Calu3 (cell line): Measurements from ENCODE around the gene HMGCLL1. TPM values are rescaled to one million over a fixed set of nuclear protein-coding genes. Genes with fewer than 3 reads are reported as not detected.

ENCODE experiments used
- BruUV-seq: library from RNA; stranded (reverse); fragments of 400-500 nt; replicated peaks from 2 replicates; lab custom pipeline; 2021; lab: Mats Ljungman, UMichigan
- CTCF ChIA-PET: fragments of 300-600 bp; sonication (Branson Sonifier 250); formaldehyde crosslinking; loops from one replicate; lab custom pipeline; 2022; ENCODE audit warnings: antibody characterized with exemption; lab: Charles Lee
- DNase-seq: peaks from one replicate; pipeline ENCODE4 v3.0.0; 2022
- H3K27ac Mint-ChIP-seq: one replicate; pipeline ENCODE4 v1.8.0; 2022; ENCODE audit warnings: mixed read lengths; ENCODE audit not compliant: unreplicated experiment
- H3K27me3 Mint-ChIP-seq: one replicate; pipeline ENCODE4 v1.8.0; 2022; ENCODE audit warnings: mixed read lengths; ENCODE audit not compliant: unreplicated experiment
- H3K36me3 Mint-ChIP-seq: one replicate; pipeline ENCODE4 v1.8.0; 2022; ENCODE audit warnings: mild to moderate bottlenecking, moderate library complexity, mixed read lengths; ENCODE audit not compliant: insufficient read depth, unreplicated experiment
- H3K4me1 Mint-ChIP-seq: one replicate; pipeline ENCODE4 v1.8.0; 2022; ENCODE audit warnings: mild to moderate bottlenecking, low read depth, mixed read lengths; ENCODE audit not compliant: unreplicated experiment
- H3K4me3 Mint-ChIP-seq: one replicate; pipeline ENCODE4 v1.8.0; 2022; ENCODE audit warnings: mild to moderate bottlenecking, low read depth, moderate library complexity, mixed read lengths; ENCODE audit not compliant: unreplicated experiment
- H3K9me3 Mint-ChIP-seq: one replicate; pipeline ENCODE4 v1.8.0; 2022; ENCODE audit warnings: low read depth, mixed read lengths; ENCODE audit not compliant: unreplicated experiment
- CTCF ChIP-seq: fragments of 200-600 bp; IDR thresholded peaks from one replicate; pipeline ENCODE4 v1.8.0; 2022; ENCODE audit warnings: antibody characterized with exemption; ENCODE audit not compliant: unreplicated experiment
- intact Hi-C: fragments of 100-400 bp; cut with micrococcal nuclease; formaldehyde crosslinking; loops from one replicate; pipeline ENCODE4 v1.10.0; 2022; ENCODE audit not compliant: unreplicated experiment
- total RNA-seq: library from RNA; stranded (reverse); gene quantifications from 2 replicates; pipeline ENCODE4 v1.2.3, GENCODE V29; 2022

Gene HMGCLL1
- total RNA-seq, 1 experiment from 2014 or later: not detected

GRCh38 chr6:55567558-55567957, 11.4 kb downstream of the HMGCLL1 start:
- no peak overlapping the region for H3K4me3 Mint-ChIP-seq
- no peak for DNase-seq
- no peaks in the 10 kb centered on the region for H3K36me3 Mint-ChIP-seq
- H3K27ac Mint-ChIP-seq: no peak overlapping the region
- H3K4me1 Mint-ChIP-seq: no peaks in the 10 kb centered on the region
- H3K27me3 Mint-ChIP-seq: peaks cover 12% of the 10 kb centered on the region
- intact Hi-C loops: no loop called here
- BruUV-seq: no TSS peak
- no peaks in the 10 kb centered on the region for H3K9me3 Mint-ChIP-seq
- TF ChIP-seq CTCF: no peak
- CTCF ChIA-PET: no interaction called here

GRCh38 chr6:55566036-55566710, 12.8 kb downstream of the HMGCLL1 start:
- no peaks in the 10 kb centered on the region for H3K36me3 Mint-ChIP-seq
- no peak overlapping the region for H3K27ac Mint-ChIP-seq
- CTCF ChIA-PET: no interaction called here
- TF ChIP-seq CTCF: no peak
- H3K27me3 Mint-ChIP-seq: peaks cover 12% of the 10 kb centered on the region
- no TSS peak for BruUV-seq
- H3K4me1 Mint-ChIP-seq: no peaks in the 10 kb centered on the region
- intact Hi-C loops: no loop called here
- no peak for DNase-seq
- no peak overlapping the region for H3K4me3 Mint-ChIP-seq
- H3K9me3 Mint-ChIP-seq: no peaks in the 10 kb centered on the region

GRCh38 chr6:55562318-55562717, 16.7 kb downstream of the HMGCLL1 start:
- H3K27me3 Mint-ChIP-seq: peaks cover 12% of the 10 kb centered on the region
- no peaks in the 10 kb centered on the region for H3K9me3 Mint-ChIP-seq
- no peak for DNase-seq
- H3K27ac Mint-ChIP-seq: no peak overlapping the region
- H3K4me1 Mint-ChIP-seq: no peaks in the 10 kb centered on the region
- H3K4me3 Mint-ChIP-seq: no peak overlapping the region
- no peak for TF ChIP-seq CTCF
- CTCF ChIA-PET: no interaction called here
- H3K36me3 Mint-ChIP-seq: no peaks in the 10 kb centered on the region
- intact Hi-C loops: no loop called here
- BruUV-seq: no TSS peak

- Mint-ChIP-seq H3K9me3 (no peaks in the 10 kb centered on the region), H3K27ac (no peak overlapping the region), H3K36me3 (no peaks in the 10 kb centered on the region), H3K4me3 (no peak overlapping the region), H3K4me1 (no peaks in the 10 kb centered on the region), H3K27me3 (peaks cover 12% of the 10 kb centered on the region)
- DNase-seq: no peak
- intact Hi-C loops: no loop called here
- CTCF ChIA-PET: no interaction called here
- BruUV-seq: no TSS peak
- TF ChIP-seq CTCF: no peak
Measured at GRCh38 chr6:55560290-55560885, 18.6 kb downstream of the HMGCLL1 start.
